Stimulated activated effector memory CD8-positive, alpha-beta T cell treated with anti-CD3 and anti-CD28 coated beads, Interleukin-12 subunit alpha, Interleukin-12 subunit beta, amount 100 ng/mL, for 72 hours (primary cell): ENCODE results near the gene PNMA8B.
"Not testable (repeated sequence)": the region's sequence is repeated elsewhere in the genome, so short reads cannot be mapped to it uniquely, and the experiment has no call there.

ENCODE experiments used
- ATAC-seq: fragments of 150-1000 bp; cut with Tn5 transposase; 2 replicates; pipeline ENCODE4 v1.10.0; 2021
- DNase-seq, 2 donors: peaks; one replicate each; pipeline ENCODE4 v3.0.0; 2021 to 2022; ENCODE audit warnings: low spot score in 2 of 2
- H3K27ac Mint-ChIP-seq: one replicate; pipeline ENCODE4 v1.8.0; 2022; ENCODE audit warnings: mild to moderate bottlenecking, mixed read lengths
- H3K36me3 Mint-ChIP-seq: one replicate; pipeline ENCODE4 v1.8.0; 2022; ENCODE audit warnings: mild to moderate bottlenecking, mixed read lengths
- H3K4me1 Mint-ChIP-seq: one replicate; pipeline ENCODE4 v1.8.0; 2022; ENCODE audit warnings: mixed read lengths
- H3K4me3 Mint-ChIP-seq: one replicate; pipeline ENCODE4 v1.8.0; 2022; ENCODE audit warnings: mild to moderate bottlenecking, mixed read lengths
- H3K9me3 Mint-ChIP-seq: one replicate; pipeline ENCODE4 v1.8.0; 2022; ENCODE audit warnings: mixed read lengths

The PNMA8B gene

GRCh38 chr19:46521241-46521868 is 25.7 kb upstream of the PNMA8B start:
- ATAC-seq (no peak), DNase-seq (no peak)
- Mint-ChIP-seq H3K27ac (no peak overlapping the region), H3K4me3 (no peak overlapping the region), H3K4me1 (peaks cover 12% of the 10 kb centered on the region), H3K9me3 (no peaks in the 10 kb centered on the region), H3K36me3 (no peaks in the 10 kb centered on the region)

- ATAC-seq (no peak), DNase-seq (no peak)
- H3K4me3 Mint-ChIP-seq, result no peak overlapping the region
- no peak overlapping the region for H3K27ac Mint-ChIP-seq
- peaks cover 12% of the 10 kb centered on the region for H3K4me1 Mint-ChIP-seq
- no peaks in the 10 kb centered on the region for H3K36me3 Mint-ChIP-seq
- H3K9me3 Mint-ChIP-seq, result no peaks in the 10 kb centered on the region
Observed at GRCh38 chr19:46520616-46521015, 24.9 kb upstream of the PNMA8B start.

GRCh38 chr19:46517471-46517870 is 21.8 kb upstream of the PNMA8B start:
- DNase-seq (no peak), ATAC-seq (no peak)
- Mint-ChIP-seq H3K36me3 (no peaks in the 10 kb centered on the region), H3K4me3 (no peak overlapping the region), H3K27ac (no peak overlapping the region), H3K4me1 (peaks cover 7% of the 10 kb centered on the region), H3K9me3 (no peaks in the 10 kb centered on the region)

- ATAC-seq (peak; percentile 50), DNase-seq (no peak)
- Mint-ChIP-seq H3K27ac (no peak overlapping the region), H3K9me3 (no peaks in the 10 kb centered on the region), H3K4me1 (peaks cover 6% of the 10 kb centered on the region), H3K36me3 (no peaks in the 10 kb centered on the region), H3K4me3 (no peak overlapping the region)
Observed at GRCh38 chr19:46515879-46516350, 20.2 kb upstream of the PNMA8B start.

GRCh38 chr19:46515290-46515609 is 19.6 kb upstream of the PNMA8B start:
- Mint-ChIP-seq H3K4me1 (peaks cover 6% of the 10 kb centered on the region), H3K4me3 (no peak overlapping the region), H3K9me3 (no peaks in the 10 kb centered on the region), H3K27ac (no peak overlapping the region), H3K36me3 (no peaks in the 10 kb centered on the region)
- DNase-seq (no peak), ATAC-seq (no peak)

- Mint-ChIP-seq H3K4me1 (peaks cover 6% of the 10 kb centered on the region), H3K9me3 (no peaks in the 10 kb centered on the region), H3K4me3 (no peak overlapping the region), H3K36me3 (no peaks in the 10 kb centered on the region), H3K27ac (no peak overlapping the region)
- no peak for DNase-seq
- no peak for ATAC-seq
Observed at GRCh38 chr19:46514589-46515289, 19.1 kb upstream of the PNMA8B start.

- ATAC-seq (peak; percentile 84), DNase-seq (peak; percentile 83 to 89)
- H3K36me3 Mint-ChIP-seq, result no peaks in the 10 kb centered on the region
- H3K27ac Mint-ChIP-seq, result no peak overlapping the region
- H3K9me3 Mint-ChIP-seq, result no peaks in the 10 kb centered on the region
- peaks cover 6% of the 10 kb centered on the region for H3K4me1 Mint-ChIP-seq
- no peak overlapping the region for H3K4me3 Mint-ChIP-seq
Observed at GRCh38 chr19:46513461-46514236, 18.0 kb upstream of the PNMA8B start.

- H3K9me3 Mint-ChIP-seq, result no peaks in the 10 kb centered on the region
- no peak for DNase-seq
- ATAC-seq, result no peak
- H3K27ac Mint-ChIP-seq, result no peak overlapping the region
- no peak overlapping the region for H3K4me3 Mint-ChIP-seq
- no peaks in the 10 kb centered on the region for H3K36me3 Mint-ChIP-seq
- peaks cover 6% of the 10 kb centered on the region for H3K4me1 Mint-ChIP-seq
Observed at GRCh38 chr19:46511237-46511636, 15.6 kb upstream of the PNMA8B start.

- H3K4me3 Mint-ChIP-seq, result no peak overlapping the region
- no peaks in the 10 kb centered on the region for H3K4me1 Mint-ChIP-seq
- no peak overlapping the region for H3K27ac Mint-ChIP-seq
- no peaks in the 10 kb centered on the region for H3K36me3 Mint-ChIP-seq
- ATAC-seq (no peak), DNase-seq (no peak)
- no peaks in the 10 kb centered on the region for H3K9me3 Mint-ChIP-seq
Observed at GRCh38 chr19:46508206-46508605, 12.5 kb upstream of the PNMA8B start.

GRCh38 chr19:46503848-46504453 is 8.3 kb upstream of the PNMA8B start:
- Mint-ChIP-seq H3K4me3 (no peak overlapping the region), H3K36me3 (no peaks in the 10 kb centered on the region), H3K4me1 (no peaks in the 10 kb centered on the region), H3K9me3 (no peaks in the 10 kb centered on the region), H3K27ac (no peak overlapping the region)
- DNase-seq (no peak), ATAC-seq (no peak)

GRCh38 chr19:46502891-46503290 is 7.2 kb upstream of the PNMA8B start:
- ATAC-seq (no peak), DNase-seq (no peak)
- H3K4me1 Mint-ChIP-seq, result no peaks in the 10 kb centered on the region
- H3K9me3 Mint-ChIP-seq, result no peaks in the 10 kb centered on the region
- H3K4me3 Mint-ChIP-seq, result no peak overlapping the region
- H3K36me3 Mint-ChIP-seq, result no peaks in the 10 kb centered on the region
- no peak overlapping the region for H3K27ac Mint-ChIP-seq

- no peak overlapping the region for H3K27ac Mint-ChIP-seq
- ATAC-seq (no peak), DNase-seq (no peak)
- no peak overlapping the region for H3K4me3 Mint-ChIP-seq
- H3K36me3 Mint-ChIP-seq, result peaks cover 1% of the 10 kb centered on the region
- H3K9me3 Mint-ChIP-seq, result no peaks in the 10 kb centered on the region
- H3K4me1 Mint-ChIP-seq, result peaks cover 1% of the 10 kb centered on the region
Observed at GRCh38 chr19:46499692-46500091, 4.0 kb upstream of the PNMA8B start.

GRCh38 chr19:46497773-46498172 is 2.1 kb upstream of the PNMA8B start:
- H3K9me3 Mint-ChIP-seq, result no peaks in the 10 kb centered on the region
- ATAC-seq (no peak), DNase-seq (no peak)
- no peak overlapping the region for H3K4me3 Mint-ChIP-seq
- H3K4me1 Mint-ChIP-seq, result peaks cover 11% of the 10 kb centered on the region
- H3K27ac Mint-ChIP-seq, result no peak overlapping the region
- H3K36me3 Mint-ChIP-seq, result peaks cover 5% of the 10 kb centered on the region

GRCh38 chr19:46496886-46497285 is 1.2 kb upstream of the PNMA8B start:
- H3K4me1 Mint-ChIP-seq, result peaks cover 11% of the 10 kb centered on the region
- H3K4me3 Mint-ChIP-seq, H3K36me3 Mint-ChIP-seq, H3K9me3 Mint-ChIP-seq, DNase-seq, H3K27ac Mint-ChIP-seq, ATAC-seq: not testable (repeated sequence)

GRCh38 chr19:46496304-46496703 is 637 bp upstream of the PNMA8B start:
- no peak overlapping the region for H3K4me3 Mint-ChIP-seq
- no peak for DNase-seq

More at GRCh38 chr19:46496304-46496703, 637 bp upstream of the PNMA8B start:
- Mint-ChIP-seq H3K9me3 (no peaks in the 10 kb centered on the region), H3K27ac (no peak overlapping the region), H3K4me1 (peaks cover 11% of the 10 kb centered on the region), H3K36me3 (peaks cover 5% of the 10 kb centered on the region)
- no peak for ATAC-seq
